GM19035 (cell line): ENCODE measurements around the gene GPR137C.
"Not testable (repeated sequence)": the region's sequence is repeated elsewhere in the genome, so short reads cannot be mapped to it uniquely, and the experiment has no call there.

Experiments used
- ATAC-seq: cut with Tn5 transposase; IDR thresholded peaks from one replicate; pipeline ENCODE4 v1.9.1; 2021; ENCODE audit not compliant: unreplicated experiment

Gene GPR137C

GRCh38 chr14:52563120-52563519 is 10.5 kb downstream of the GPR137C start:
- no peak for ATAC-seq

GRCh38 chr14:52568454-52568853 is 15.8 kb downstream of the GPR137C start:
- not testable (repeated sequence) for ATAC-seq

- ATAC-seq: no peak
Observed at GRCh38 chr14:52575858-52576257, 23.2 kb downstream of the GPR137C start.

- ATAC-seq: no peak
Observed at GRCh38 chr14:52583544-52583943, 30.9 kb downstream of the GPR137C start.

GRCh38 chr14:52589646-52590045 is 37.0 kb downstream of the GPR137C start:
- ATAC-seq: no peak

- ATAC-seq: no peak
Observed at GRCh38 chr14:52590318-52590717, 37.7 kb downstream of the GPR137C start.

GRCh38 chr14:52596320-52596719 is 43.7 kb downstream of the GPR137C start:
- no peak for ATAC-seq

- no peak for ATAC-seq
Observed at GRCh38 chr14:52596861-52597260, 44.2 kb downstream of the GPR137C start.

GRCh38 chr14:52598568-52598967 is 45.9 kb downstream of the GPR137C start:
- ATAC-seq: no peak

- ATAC-seq: no peak
Observed at GRCh38 chr14:52599974-52600373, 47.3 kb downstream of the GPR137C start.

- no peak for ATAC-seq
Observed at GRCh38 chr14:52602131-52602530, 49.5 kb downstream of the GPR137C start.

- no peak for ATAC-seq
Observed at GRCh38 chr14:52607061-52607460, 54.4 kb downstream of the GPR137C start.

GRCh38 chr14:52609445-52610044 is 56.9 kb downstream of the GPR137C start:
- no peak for ATAC-seq

GRCh38 chr14:52610187-52610586 is 57.6 kb downstream of the GPR137C start:
- ATAC-seq: no peak

GRCh38 chr14:52618602-52619001 is 66.0 kb downstream of the GPR137C start:
- ATAC-seq: no peak

GRCh38 chr14:52619687-52620086 is 67.1 kb downstream of the GPR137C start:
- ATAC-seq: no peak

GRCh38 chr14:52640137-52640536 is 87.5 kb downstream of the GPR137C start:
- no peak for ATAC-seq

GRCh38 chr14:52641745-52642144 is 89.1 kb downstream of the GPR137C start:
- no peak for ATAC-seq

GRCh38 chr14:52649511-52649910 is 96.9 kb downstream of the GPR137C start:
- no peak for ATAC-seq

- no peak for ATAC-seq
Observed at GRCh38 chr14:52650774-52651173, 98.1 kb downstream of the GPR137C start.

GRCh38 chr14:52656905-52657304 is 104.3 kb downstream of the GPR137C start:
- no peak for ATAC-seq

GRCh38 chr14:52660325-52660724 is 107.7 kb downstream of the GPR137C start:
- ATAC-seq: no peak

- ATAC-seq: no peak
Observed at GRCh38 chr14:52660832-52661231, 108.2 kb downstream of the GPR137C start.
